ENCODE data around the gene ENPP7.

DNA sequence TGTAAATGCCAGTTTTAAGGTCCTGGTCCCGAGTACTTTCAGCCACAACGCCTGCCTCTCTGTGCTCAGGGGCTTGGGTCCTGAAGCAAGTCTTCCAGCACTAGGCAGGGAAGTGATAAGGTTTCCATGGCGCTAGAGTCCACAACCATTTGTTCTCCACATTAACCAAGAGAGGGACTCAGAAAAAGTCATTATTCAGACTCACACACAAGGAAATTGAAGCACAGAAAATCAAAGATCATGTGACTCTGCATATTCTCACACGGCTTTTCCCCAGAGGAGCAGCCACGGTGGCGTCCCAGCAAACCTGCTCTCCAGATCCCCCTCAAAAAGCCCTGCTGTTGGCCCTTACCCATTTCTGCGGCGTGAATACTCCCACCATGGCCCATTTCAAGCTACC lies 9.7 kb downstream of the ENPP7 start:
- TF ChIP-seq, protein P1, sequence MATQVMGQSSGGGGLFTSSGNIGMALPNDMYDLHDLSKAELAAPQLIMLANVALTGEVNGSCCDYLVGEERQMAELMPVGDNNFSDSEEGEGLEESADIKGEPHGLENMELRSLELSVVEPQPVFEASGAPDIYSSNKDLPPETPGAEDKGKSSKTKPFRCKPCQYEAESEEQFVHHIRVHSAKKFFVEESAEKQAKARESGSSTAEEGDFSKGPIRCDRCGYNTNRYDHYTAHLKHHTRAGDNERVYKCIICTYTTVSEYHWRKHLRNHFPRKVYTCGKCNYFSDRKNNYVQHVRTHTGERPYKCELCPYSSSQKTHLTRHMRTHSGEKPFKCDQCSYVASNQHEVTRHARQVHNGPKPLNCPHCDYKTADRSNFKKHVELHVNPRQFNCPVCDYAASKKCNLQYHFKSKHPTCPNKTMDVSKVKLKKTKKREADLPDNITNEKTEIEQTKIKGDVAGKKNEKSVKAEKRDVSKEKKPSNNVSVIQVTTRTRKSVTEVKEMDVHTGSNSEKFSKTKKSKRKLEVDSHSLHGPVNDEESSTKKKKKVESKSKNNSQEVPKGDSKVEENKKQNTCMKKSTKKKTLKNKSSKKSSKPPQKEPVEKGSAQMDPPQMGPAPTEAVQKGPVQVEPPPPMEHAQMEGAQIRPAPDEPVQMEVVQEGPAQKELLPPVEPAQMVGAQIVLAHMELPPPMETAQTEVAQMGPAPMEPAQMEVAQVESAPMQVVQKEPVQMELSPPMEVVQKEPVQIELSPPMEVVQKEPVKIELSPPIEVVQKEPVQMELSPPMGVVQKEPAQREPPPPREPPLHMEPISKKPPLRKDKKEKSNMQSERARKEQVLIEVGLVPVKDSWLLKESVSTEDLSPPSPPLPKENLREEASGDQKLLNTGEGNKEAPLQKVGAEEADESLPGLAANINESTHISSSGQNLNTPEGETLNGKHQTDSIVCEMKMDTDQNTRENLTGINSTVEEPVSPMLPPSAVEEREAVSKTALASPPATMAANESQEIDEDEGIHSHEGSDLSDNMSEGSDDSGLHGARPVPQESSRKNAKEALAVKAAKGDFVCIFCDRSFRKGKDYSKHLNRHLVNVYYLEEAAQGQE (IDR thresholded peaks at IDR 0.05; ENCODE audit: insufficient read depth in 1 of 2, low read depth in 2 of 2, low read length in 2 of 2): no peak
- TF ChIP-seq TAF1 (IDR thresholded peaks at IDR 0.05; ENCODE audit: borderline replicate concordance, insufficient read depth, low read length): no peak
